ENCODE measurements around the gene ANKRD28. TPM values are rescaled to one million over a fixed set of nuclear protein-coding genes. Genes with fewer than 3 reads are reported as not detected.
"Not testable (repeated sequence)": the region's sequence is repeated elsewhere in the genome, so short reads cannot be mapped to it uniquely, and the experiment has no call there.

The ANKRD28 gene
- total RNA-seq, 1 experiment from 2014 or later: 196 TPM

DNA sequence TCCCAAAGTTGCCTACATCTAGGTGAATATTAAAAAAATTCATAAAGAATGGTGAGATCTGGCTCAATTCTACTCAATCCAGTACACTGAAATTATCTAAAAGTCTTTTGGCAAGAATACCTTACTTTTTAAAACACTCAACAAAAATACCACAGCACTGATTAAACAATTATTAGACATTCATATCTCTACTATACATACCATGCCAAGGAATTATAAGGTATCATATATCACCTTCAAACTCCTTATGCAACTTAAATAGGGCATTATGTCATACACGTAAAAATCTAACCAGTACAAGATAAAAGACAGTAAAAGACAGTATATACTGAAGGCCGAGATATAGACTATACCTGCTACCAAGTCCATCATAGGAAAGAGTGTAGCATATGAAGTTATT, 6.1 kb upstream of the ANKRD28 start:
- no peak for DNase-seq (ENCODE audit: low read depth)

DNA sequence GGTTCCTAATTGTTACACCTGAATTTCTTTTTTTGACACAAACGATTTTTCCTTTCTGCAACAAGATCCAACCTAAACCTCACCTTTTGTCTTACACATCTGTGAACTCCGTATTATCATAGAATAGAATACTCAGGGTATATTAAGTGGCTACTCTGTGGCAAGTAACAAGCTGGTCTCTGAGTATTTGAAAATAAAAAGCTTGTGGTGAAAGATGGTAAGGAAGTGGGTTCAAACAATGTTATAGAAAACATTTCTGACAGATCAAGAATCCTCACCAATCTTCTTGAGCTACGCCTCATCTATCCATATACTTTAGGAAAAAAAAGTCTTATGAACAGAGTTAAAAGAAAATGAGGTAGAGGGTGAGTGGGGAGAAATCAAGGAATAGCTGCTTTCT, 3.5 kb upstream of the ANKRD28 start:
- no peak for DNase-seq (ENCODE audit: low read depth)

DNA sequence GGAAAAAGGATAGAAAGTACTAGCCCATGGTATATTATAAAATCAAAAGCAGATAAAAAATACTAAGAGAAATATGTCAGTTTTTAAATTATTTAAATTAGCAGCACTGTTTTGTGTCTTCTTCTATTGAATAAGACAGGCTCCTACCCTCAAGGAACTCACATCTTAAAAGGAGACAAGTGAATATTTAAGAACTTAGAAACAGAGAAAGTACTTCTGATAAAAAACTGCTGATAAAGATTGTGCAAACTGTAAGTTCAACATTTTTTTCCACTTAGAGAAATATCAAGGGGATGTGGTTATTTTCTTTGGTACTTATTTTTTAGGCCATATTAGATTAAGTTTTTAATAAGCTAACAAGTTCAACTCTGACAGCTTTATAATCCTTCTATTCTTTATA, 3.0 kb upstream of the ANKRD28 start:
- no peak for DNase-seq (ENCODE audit: low read depth)

DNA sequence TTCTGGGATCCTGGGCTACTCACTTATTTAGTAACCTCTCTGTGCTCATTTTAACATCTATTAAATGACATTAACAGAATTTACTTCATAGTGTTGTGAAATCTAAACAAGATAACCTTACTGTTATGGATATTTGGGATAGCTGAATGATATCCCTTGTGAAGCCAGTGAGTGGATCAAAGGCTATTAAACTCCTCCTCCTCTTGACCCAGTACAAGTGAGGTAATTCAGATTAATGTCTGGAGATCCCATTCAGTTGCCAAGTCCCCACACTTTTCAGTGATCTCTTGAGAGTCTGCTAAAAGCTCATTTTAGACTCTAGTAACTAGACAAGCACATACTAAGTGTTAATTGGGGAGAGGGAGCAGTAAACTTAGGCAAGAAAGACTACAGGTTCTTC, 2.5 kb upstream of the ANKRD28 start:
- DNase-seq (ENCODE audit: low read depth): no peak

DNA sequence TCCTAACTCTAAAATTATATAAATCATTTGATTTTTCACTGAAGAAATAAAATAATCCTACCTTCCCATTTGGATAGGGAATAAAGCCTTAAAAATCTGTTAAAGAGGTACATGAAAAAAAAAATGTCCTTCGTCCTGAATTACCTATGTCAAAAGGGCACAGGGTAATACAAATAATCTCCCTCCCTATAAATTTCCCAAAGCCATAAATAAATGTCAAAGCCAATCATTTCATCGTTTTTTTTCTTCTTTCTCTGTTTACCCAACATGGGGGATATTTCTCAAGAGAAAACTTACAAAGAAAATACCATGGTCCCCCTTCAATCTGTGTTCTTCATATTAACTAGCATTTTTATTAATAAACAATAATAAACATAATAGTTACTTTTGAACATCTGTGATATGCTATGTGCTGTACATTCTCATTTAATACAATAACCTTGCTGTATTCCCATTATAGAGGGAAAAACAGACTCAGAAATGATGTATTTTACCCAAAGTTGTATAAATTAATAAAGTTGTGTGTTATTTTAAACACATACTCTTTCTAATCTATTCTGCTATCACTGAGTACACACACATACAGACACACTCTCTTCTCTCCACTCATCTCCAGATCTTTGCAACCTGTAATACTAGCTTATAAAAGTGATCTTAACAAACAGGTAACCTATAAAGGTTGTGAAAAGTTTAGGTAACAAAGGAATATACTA, 910 bp upstream of the ANKRD28 start:
- DNase-seq (ENCODE audit: low read depth): no peak

DNA sequence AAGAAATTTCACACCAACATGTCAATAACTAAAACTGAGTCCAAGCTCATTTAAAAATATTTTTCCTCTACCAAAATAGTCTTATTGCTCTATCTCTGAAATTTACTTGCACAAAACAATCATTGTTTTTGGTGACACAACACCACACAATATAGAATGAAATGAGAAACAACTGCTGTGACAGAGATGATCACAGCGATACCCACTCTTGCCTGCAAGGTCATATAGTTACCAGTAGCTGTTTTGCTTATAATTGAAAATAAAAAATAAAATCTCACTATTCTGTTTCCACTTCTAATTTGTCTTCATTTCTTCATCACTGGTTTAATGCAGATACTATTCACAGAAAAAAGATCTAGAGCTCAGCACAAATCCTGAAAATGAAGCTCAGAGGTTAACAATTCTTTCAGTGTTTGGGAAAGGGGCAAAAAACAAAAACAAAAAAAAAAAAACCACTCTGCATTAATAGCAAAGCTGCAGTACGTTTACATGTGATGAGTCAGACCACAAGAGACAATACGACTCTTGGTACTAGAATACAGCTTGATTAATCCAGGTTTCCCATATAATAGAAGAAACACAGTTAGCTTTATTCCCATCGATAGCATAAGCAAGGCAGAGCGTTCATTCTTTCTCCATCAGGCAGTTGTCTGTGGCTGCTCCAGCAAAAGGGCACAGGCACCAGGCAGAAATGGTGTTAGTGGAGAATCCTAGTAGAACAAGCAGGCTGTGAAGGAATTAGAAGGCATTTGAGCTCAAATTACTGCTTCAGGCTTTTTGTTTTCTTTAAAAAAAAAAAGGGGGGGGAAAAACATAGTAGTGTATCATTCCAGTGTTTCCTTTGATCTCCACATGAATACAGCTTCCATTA, 773 bp downstream of the ANKRD28 start:
- DNase-seq (ENCODE audit: low read depth): peak; percentile 82

DNA sequence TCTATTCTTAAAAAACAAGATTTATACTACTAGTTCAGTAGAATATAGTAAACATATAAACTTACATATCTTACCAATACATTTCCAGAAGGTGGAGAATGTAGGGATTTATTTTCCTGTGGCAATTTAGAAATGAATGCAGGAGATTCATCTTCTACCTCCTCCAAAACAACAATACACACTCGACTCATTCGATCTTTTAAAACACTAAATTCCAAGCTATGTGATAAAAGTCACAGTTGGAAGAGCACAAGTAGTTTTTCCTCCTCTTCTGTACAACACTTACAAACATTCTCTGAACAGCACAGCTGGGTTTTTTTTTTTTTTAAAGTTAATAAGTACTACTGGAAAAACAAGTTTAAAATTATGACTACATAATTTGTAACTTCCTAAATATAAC, 1.4 kb downstream of the ANKRD28 start:
- DNase-seq (ENCODE audit: low read depth): no peak

DNA sequence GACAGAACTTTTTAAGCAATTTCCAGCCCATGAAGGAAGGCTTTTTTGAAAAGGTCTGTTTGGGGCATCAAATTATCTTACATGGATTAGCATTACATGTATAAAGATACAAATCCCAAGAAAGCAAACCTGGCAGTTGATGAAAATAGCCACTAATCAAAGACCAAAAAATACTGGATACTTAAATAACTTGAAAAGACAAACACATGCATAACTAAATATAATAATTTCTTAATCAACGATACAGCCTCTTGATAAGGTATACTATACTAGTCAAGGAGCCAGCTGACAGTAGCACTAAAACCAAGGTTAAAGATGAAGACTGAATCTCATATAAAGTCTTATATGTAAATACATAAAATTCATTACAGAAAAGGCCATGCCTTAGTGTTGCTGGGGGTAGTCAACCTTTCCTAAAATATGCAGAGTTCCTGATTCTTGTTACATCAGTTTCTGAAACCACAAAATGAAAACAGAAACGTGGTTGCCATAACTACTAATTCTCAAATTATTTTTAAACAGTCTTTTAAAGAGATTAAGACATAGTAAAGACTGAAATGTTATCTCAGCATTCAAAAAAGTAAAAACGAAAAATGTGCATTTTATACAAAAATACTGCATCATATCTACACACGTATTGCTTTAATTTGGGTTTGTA, 2.0 kb downstream of the ANKRD28 start:
- DNase-seq (ENCODE audit: low read depth): peak; percentile 67

DNA sequence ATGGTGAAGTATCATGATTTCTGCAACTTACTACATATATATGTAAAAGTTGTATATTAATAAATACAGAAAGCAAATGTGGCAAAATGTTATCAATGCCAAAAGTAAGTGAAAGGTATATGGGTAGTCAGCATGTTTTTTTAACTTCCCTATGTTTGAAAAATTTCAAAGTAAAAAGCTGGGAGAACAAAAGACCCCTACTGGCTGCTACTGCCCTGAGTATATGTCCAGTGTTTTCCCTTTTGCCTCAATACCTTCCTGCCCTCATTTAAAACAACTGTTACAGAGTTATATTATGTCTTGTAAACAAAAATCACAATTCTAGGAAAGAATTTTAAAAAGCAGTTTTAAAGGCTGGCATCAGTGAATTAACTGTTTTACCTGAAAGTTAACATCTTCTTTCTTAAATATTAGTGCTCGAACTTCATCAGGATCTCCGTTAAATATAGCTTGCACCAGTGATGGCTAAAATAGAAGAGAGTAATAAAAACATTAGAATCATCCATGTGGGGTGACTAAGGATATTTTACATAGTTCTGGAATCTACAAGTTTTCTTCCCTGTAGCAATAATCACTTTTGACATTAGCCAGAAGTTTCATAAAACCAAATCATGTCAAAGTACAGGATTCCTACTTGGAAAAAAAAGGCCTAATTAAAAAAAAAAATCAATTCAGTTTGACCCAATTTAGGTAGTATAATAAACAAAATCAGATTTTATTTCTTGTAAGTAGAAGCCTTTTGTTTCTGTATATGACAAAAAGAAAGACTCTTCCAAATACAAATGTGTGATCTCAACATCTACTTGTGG, 2.7 kb downstream of the ANKRD28 start:
- DNase-seq (ENCODE audit: low read depth): no peak

DNA sequence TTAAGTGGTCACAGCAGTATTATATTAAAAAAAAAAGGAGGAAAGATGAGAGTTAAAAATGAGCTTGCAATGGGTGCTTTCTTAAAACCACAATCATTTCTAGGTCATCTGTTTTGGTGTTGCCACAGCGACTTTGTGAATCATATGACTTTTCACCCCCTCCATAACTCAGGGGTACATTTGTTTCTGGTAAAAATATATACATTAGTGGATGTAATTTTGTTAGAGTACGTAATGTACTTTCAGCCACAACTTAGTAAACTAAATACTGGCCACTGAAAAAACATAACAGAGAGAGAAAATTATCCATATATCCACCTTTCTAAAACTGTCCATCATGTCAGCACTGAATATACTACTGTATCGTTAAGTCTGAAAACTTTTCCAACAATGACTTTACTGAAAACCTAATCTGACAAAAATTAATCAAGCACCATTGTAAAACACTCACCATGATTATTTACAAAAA, 3.4 kb downstream of the ANKRD28 start:
- peak; percentile 83 for DNase-seq (ENCODE audit: low read depth)

DNA sequence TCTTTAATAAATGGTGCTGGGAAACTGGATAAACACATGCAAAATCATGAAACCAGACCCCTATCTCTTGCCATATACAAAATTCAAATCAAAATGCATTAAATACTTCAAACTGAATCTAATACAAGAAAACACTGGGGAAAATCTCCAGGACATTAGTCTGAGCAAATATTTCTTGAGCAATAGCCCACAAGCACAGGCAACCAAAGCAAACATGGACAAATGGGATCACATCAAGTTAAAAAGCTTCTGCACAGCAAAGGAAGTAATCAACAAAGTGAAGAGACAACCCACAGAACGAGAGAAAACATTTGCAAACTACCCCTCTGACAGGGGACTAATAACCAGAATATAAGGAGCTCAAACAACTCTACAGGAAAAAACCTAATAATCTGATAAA, 6.3 kb downstream of the ANKRD28 start:
- no peak for DNase-seq (ENCODE audit: low read depth)

DNA sequence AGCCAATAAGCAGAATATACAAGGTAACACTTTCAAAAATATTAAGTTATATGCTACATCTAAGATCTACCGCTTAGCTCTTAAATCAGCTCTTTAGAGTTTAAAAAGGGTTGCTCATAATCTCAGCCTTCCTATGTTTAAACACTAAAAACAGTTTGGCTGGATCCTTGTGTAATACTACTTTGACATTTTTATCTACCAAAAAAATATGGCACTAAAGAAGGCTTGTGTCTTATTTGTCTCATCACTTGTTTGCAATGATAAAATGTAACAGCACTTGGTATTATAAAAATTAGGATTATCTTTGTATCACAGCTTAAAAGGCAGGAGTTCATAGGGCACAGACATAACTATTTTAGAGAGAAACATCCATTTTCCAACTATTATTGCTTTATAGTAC, 9.8 kb downstream of the ANKRD28 start:
- no peak for DNase-seq (ENCODE audit: low read depth)

DNA sequence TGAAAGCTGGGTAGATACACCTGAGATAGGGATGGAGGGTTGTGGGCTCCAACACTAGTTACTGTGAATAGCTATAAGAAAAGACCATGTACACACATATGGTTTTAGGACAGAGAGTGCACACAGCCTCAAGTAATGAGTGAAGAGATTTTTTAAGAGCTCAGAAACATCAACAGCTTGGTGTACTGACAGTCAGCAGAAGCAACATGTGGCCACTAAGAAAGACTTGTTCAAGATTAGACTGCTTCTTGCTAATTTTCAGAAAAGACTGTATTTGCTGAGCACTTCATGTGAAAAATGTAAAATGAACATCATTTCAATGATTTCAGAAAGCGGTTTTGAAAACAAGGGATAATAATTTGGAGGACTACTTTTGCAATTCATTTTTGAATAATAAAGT, 10.3 kb downstream of the ANKRD28 start:
- no peak for DNase-seq (ENCODE audit: low read depth)

DNA sequence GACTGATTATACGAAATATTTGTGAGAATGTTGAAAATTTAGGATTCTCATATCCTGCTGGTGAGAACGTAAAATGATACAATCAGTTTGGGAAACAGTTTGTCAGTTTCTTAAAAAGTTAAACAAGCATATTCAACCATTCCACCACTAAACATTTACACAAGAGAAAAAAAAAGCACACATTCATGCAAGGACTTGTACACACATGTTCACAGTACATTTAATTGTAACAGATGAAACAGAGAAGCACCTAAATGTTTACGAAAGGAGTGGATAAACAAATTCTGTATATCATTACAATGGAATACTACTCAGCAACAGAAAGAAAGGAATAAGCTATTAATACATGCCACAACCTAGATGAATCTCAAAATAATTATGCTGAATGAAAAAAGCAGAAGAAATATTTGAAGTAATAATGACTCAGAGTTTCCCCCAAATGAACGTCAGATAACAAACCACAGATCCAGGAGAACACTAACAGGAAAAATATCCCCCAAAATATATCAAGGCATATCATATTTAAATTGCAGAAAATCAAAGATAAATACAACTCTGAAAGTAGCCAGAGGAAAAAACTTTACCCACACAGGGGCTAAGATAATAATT, 14.3 kb downstream of the ANKRD28 start:
- DNase-seq (ENCODE audit: low read depth): peak; percentile 72

DNA sequence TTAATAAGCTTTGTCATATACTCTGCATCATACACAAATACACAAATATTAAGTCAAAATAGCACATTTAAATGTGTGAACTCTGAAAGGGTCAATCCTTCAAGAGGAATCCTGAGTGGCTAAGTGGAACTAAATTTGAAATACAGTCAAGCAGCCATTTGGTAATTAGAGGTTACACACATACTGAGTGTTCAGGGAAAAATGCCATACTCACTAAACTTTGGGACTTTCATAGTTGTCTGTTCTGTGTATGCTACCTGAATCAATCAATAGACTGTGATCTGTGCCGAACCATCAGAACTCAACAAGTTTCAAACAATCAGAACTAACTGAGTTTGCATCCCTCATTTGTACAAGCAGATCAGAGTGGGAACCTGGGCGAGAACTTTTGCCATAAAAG, 15.3 kb downstream of the ANKRD28 start:
- no peak for DNase-seq (ENCODE audit: low read depth)

DNA sequence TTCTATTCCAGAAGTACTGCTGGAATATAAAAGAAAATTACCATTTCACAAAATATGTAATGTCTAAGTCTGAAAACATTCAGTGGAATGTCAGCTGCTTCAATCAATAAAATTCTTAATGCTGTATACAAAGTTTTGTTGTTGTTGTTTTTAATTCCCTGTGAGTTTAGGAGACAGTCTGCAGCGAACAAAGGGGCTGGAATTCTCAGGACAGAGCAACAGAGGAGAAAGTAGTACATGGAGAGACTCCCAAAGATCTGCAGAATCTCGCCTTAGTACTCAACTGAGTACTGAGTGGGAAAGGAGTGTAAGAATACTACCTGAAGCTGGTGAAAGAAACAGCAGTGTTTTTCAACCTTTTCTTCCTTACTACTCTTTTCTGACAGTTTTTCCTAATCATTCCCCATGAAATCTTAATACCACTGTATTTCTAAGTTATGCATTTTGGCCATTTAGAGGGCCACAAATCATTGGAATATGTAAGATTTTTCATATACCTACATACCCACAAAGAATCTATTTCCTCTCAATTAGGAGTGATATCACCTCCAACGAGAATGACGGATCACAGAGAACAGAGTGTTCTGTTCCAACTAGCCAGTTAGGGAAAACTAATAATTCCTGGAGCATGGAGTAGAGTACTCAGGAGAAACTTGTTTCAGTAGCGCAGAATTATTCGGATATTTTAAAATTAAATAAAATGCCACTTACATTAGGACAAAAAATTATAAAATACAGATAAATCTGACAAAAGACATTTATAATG, 16.0 kb downstream of the ANKRD28 start:
- peak; percentile 72 for DNase-seq (ENCODE audit: low read depth)

DNA sequence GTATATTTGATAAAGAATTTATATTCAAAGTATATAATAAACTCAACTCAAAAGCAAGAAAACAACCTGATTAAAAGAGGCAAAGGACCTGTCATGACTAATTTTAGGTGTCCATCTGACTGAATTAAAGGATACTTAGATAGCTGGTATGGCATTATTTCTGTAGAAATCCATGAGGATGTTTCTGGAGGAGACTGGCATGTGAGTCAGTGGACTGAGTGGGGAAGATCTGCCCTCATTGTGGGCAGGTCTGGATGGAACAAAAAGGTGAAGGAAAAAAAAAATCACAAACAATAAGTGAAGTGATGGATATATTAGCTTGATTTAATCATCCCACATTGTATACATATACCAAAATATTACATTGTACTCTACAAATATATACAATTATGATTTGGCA, 16.6 kb downstream of the ANKRD28 start:
- DNase-seq (ENCODE audit: low read depth): peak; percentile 48

DNA sequence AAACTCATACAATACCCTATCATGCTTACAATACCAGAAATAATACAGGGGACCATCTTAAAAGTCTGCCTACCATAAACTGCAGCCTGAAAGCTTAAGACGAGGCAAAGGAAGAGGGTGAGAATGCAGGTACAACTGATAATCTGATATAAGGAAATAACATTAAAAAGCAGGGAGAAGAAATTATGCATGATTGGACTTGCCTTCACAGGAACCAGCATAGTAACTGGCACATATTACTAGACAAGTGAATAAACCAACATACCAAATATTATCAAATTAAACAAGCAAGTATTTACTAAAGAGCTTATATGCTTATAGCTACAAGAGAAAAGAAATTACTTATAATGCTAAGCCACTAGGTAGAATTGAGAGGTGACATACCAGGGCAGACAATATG, 18.7 kb downstream of the ANKRD28 start:
- no peak for DNase-seq (ENCODE audit: low read depth)

DNA sequence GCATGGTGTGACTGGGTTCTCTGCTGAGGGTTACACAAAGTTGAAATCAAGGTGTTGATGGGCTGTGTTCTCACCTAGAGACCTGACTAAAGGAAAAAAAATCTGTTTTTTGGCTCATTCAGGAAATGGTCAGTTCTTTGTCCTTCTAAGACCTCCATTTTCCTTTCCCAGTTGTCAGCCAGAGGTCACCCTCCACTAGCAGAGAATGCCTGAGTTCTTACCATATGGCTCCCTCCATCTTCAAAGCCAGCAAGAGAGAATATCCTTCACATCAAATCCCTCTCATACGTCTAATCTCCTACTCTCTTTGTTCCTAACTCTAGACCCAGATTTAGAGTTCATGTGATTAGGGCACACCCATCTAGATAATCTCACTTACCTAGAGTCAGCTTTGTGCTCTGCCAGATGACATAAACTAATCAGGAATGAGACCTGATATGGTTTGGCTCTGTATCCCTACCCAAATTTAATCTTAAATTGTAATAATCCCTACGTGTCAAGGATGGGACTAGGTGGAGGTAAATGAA, 19.4 kb downstream of the ANKRD28 start:
- DNase-seq (ENCODE audit: low read depth): no peak

DNA sequence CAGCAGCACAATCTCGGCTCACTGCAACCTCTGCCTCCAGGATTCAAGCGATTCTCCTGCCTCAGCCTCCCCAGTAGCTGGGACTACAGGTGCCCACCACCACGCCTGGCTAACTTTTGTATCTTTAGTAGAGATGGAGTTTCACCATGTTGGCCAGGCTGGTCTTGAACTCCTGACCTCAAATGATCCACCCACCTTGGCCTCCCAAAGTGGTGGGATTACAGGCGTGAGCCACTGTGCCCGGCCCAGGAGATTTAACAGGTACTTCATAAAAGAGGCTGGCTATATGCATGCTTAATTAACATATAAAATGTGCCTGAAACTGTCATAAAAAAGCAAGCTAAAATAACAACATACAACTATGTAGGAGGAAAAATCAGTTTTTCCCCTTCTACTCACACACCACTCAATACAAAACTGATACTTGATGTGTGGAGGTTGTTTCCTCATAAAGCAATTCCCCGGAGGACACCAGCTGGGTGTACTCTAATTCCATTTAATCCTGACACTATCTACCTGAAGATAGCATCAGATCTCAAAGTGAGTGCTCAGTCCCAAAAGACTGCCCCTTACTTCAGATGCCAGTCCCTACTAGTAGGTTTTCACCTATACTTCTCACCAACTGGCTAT, 22.7 kb downstream of the ANKRD28 start:
- DNase-seq (ENCODE audit: low read depth): not testable (repeated sequence)

All from LHCN-M2 (cell line).